GM10248 (cell line): Measurements from ENCODE around the gene RPL37A.
A peak's percentile ranks its signal among the peaks of the same experiment; 100 is the strongest.

Experiments
- CTCF ChIA-PET: fragments of 300-600 bp; sonication (Branson Sonifier 250); formaldehyde crosslinking; extraction: SDS; loops from one replicate; lab custom pipeline; 2021; ENCODE audit warnings: antibody characterized with exemption; lab: Yijun Ruan, JAX
- POLR2A ChIA-PET: fragments of 350-650 bp; sonication (Branson Sonifier 250); formaldehyde crosslinking; extraction: SDS; loops from one replicate; lab custom pipeline; 2020; ENCODE audit warnings: antibody characterized with exemption; lab: Yijun Ruan, JAX
- DNase-seq: peaks from one replicate; pipeline ENCODE4 v3.0.0; 2012; ENCODE audit errors: extremely low spot score
- CTCF ChIP-seq: IDR thresholded peaks from 2 replicates; pipeline ENCODE4 v1.5.1; 2012; ENCODE audit warnings: mild to moderate bottlenecking, low read depth; ENCODE audit errors: extremely low read depth, missing control alignments, control extremely low read depth

The RPL37A gene

GRCh38 chr2:216538538-216538937 is 39.9 kb downstream of the RPL37A start:
- no peak for TF ChIP-seq CTCF
- POLR2A ChIA-PET, result no interaction called here
- CTCF ChIA-PET, result interaction anchor here (1.7 kb wide), 1 partner anchor 27 kb away, joined by 3 read pairs; no protein-coding TSS in a partner anchor
- no peak for DNase-seq

- CTCF ChIA-PET, result interaction anchor here (1.7 to 1.8 kb wide), 2 partner anchors 27 to 128 kb away, joined by 3 to 8 read pairs; no protein-coding TSS in a partner anchor
- DNase-seq, result no peak
- POLR2A ChIA-PET, result no interaction called here
- TF ChIP-seq CTCF, result no peak
Measured at GRCh38 chr2:216539120-216539519, 40.5 kb downstream of the RPL37A start.

- peak; percentile 55 for DNase-seq
- TF ChIP-seq CTCF, result no peak
- POLR2A ChIA-PET, result no interaction called here
- CTCF ChIA-PET, result interaction anchor here (1.6 to 1.8 kb wide), 4 partner anchors 11 to 142 kb away, joined by 3 to 8 read pairs (median 4); no protein-coding TSS in a partner anchor
Measured at GRCh38 chr2:216539791-216540241, 41.2 kb downstream of the RPL37A start.

GRCh38 chr2:216540920-216541319 is 42.3 kb downstream of the RPL37A start:
- no peak for DNase-seq
- ChIA-PET CTCF (interaction anchor here (1.1 to 1.8 kb wide), 6 partner anchors 10 to 141 kb away, joined by 3 to 8 read pairs (median 4); no protein-coding TSS in a partner anchor), POLR2A (no interaction called here)
- no peak for TF ChIP-seq CTCF

GRCh38 chr2:216541505-216541904 is 42.9 kb downstream of the RPL37A start:
- no peak for DNase-seq
- POLR2A ChIA-PET, result no interaction called here
- CTCF ChIA-PET, result interaction anchor here (0.8 to 1.7 kb wide), 5 partner anchors 15 to 140 kb away, joined by 3 to 5 read pairs (median 4); no protein-coding TSS in a partner anchor
- TF ChIP-seq CTCF, result no peak

- ChIA-PET CTCF (no interaction called here), POLR2A (no interaction called here)
- no peak for TF ChIP-seq CTCF
- DNase-seq, result no peak
Measured at GRCh38 chr2:216545359-216545758, 46.7 kb downstream of the RPL37A start.

- ChIA-PET CTCF (no interaction called here), POLR2A (no interaction called here)
- no peak for DNase-seq
- no peak for TF ChIP-seq CTCF
Measured at GRCh38 chr2:216546241-216546640, 47.6 kb downstream of the RPL37A start.
